DOHH2 (cell line): ENCODE data around the gene MACROD2.

Experiments
- H3F3A ChIP-seq: fragments of 200-600 bp; sonication (generic), shearing (Covaris generic); 2 replicates; pipeline ENCODE4 v1.6.0; 2016; ENCODE audit warnings: antibody characterized with exemption, mild to moderate bottlenecking; ENCODE audit not compliant: control insufficient read depth, insufficient read depth
- H3K27ac ChIP-seq: fragments of 200-600 bp; sonication (generic); 2 replicates; pipeline ENCODE4 v1.5.1; 2014; ENCODE audit warnings: low read depth, mild to moderate bottlenecking, low read length, moderate library complexity
- H3K27me3 ChIP-seq: fragments of 200-600 bp; sonication (generic); 2 replicates; pipeline ENCODE4 v1.6.1; 2014; ENCODE audit warnings: mild to moderate bottlenecking, low read length, mixed read lengths; ENCODE audit not compliant: control insufficient read depth
- H3K36me3 ChIP-seq: fragments of 200-600 bp; sonication (generic); 2 replicates; pipeline ENCODE4 v1.6.1; 2014; ENCODE audit warnings: mild to moderate bottlenecking, low read length, moderate library complexity, mixed read lengths; ENCODE audit not compliant: control insufficient read depth
- H3K4me1 ChIP-seq: fragments of 200-600 bp; sonication (generic); 2 replicates; pipeline ENCODE4 v1.6.1; 2014; ENCODE audit warnings: mild to moderate bottlenecking, low read length, mixed read lengths; ENCODE audit not compliant: control insufficient read depth
- H3K4me2 ChIP-seq: fragments of 200-600 bp; sonication (generic); 2 replicates; pipeline ENCODE4 v1.6.0; 2014; ENCODE audit warnings: mild to moderate bottlenecking, low read length, moderate library complexity
- H3K4me3 ChIP-seq: fragments of 200-600 bp; sonication (generic); 2 replicates; pipeline ENCODE4 v1.5.1; 2014; ENCODE audit warnings: mild to moderate bottlenecking, low read length, mixed read lengths
- H3K79me2 ChIP-seq: fragments of 200-600 bp; sonication (generic); 2 replicates; pipeline ENCODE4 v1.6.1; 2014; ENCODE audit warnings: mild to moderate bottlenecking, low read length, mixed read lengths; ENCODE audit not compliant: control insufficient read depth
- H3K9me2 ChIP-seq: fragments of 200-600 bp; sonication (generic); replicated peaks from 2 replicates; pipeline ENCODE4 v1.6.1; 2014; ENCODE audit warnings: mild to moderate bottlenecking, low read length, mixed read lengths; ENCODE audit not compliant: control insufficient read depth
- H3K9me3 ChIP-seq: fragments of 200-600 bp; sonication (generic); 2 replicates; pipeline ENCODE4 v1.6.1; 2014; ENCODE audit warnings: antibody characterized with exemption, low read length, mixed read lengths; ENCODE audit not compliant: control insufficient read depth, insufficient read depth
- H4K20me1 ChIP-seq: fragments of 200-600 bp; sonication (generic); 2 replicates; pipeline ENCODE4 v1.6.0; 2014; ENCODE audit warnings: low read depth, mild to moderate bottlenecking, antibody characterized with exemption, low read length, moderate library complexity; ENCODE audit not compliant: control insufficient read depth, insufficient read depth
- EZH2phosphoT487 ChIP-seq: fragments of 200-600 bp; sonication (generic); IDR thresholded peaks from 2 replicates; pipeline ENCODE4 v1.6.1; 2017; ENCODE audit warnings: borderline replicate concordance, mild to moderate bottlenecking, antibody characterized with exemption, low read length, moderate library complexity, mixed read lengths
- TF ChIP-seq, protein P1 (sequence below): fragments of 200-600 bp; sonication (generic); IDR thresholded peaks from one replicate; pipeline ENCODE4 v1.5.1; 2014; ENCODE audit warnings: antibody characterized with exemption, mild to moderate bottlenecking, low read depth, low read length; ENCODE audit not compliant: poor library complexity, severe bottlenecking

The MACROD2 gene

GRCh38 chr20:15253431-15253830, 1258.1 kb downstream of the MACROD2 start:
- Histone ChIP-seq H3K9me2 (no peaks in the 10 kb centered on the region), H4K20me1 (no peaks in the 10 kb centered on the region)

DNA sequence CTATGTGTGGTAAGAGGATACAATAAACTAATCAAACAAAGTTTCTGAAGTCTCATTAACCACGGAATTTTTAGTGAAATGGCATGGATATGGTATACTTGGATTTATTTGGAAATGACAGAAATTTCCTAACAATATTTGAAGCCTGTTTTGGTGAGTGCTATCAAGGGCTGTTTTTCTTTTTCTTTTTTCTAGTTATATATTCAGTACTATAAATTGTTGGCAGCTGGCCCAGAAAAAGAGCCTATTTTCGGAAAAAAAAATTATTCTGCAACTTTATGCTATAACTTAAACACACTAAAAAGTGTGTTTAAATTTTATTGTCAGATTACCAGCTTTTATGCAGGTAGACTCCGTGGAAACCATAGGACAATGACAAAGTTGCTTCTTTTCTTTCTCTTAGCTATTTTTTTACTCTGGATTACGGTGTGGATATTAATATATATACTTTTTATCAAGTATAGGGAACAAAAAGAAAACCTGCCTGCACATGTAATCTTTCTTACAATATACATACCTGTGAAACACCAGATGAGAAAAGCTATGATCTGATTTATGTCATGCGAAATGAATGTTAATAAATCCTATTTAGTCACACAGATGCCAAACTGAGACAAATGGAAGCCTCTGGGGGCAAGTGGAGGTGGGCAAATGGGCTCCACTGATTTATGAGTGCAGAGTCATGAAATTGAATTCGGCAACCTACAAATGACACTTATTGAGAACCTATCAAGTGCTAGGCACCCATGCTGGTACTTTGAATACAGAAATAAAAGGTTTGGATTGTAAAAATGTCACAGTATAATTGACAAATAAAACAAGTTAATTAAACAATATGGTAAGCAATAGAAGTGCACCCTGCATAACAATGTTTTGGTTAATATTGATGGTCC, 1261.6 kb downstream of the MACROD2 start:
- Histone ChIP-seq H3K4me3 (no peak overlapping the region), H3K4me2 (no peak overlapping the region), H3K4me1 (no peaks in the 10 kb centered on the region)

More at GRCh38 chr20:15253431-15253830, 1258.1 kb downstream of the MACROD2 start:
- Histone ChIP-seq H3K79me2 (no peaks in the 10 kb centered on the region), H3K27ac (no peak overlapping the region), H3F3A (no peaks in the 10 kb centered on the region), H3K4me2 (no peak overlapping the region), H3K4me1 (no peaks in the 10 kb centered on the region), H3K9me3 (no peaks in the 10 kb centered on the region), H3K27me3 (no peaks in the 10 kb centered on the region), H3K36me3 (no peaks in the 10 kb centered on the region), H3K4me3 (no peak overlapping the region)
- no peak for TF ChIP-seq EZH2phosphoT487
- TF ChIP-seq, protein P1, sequence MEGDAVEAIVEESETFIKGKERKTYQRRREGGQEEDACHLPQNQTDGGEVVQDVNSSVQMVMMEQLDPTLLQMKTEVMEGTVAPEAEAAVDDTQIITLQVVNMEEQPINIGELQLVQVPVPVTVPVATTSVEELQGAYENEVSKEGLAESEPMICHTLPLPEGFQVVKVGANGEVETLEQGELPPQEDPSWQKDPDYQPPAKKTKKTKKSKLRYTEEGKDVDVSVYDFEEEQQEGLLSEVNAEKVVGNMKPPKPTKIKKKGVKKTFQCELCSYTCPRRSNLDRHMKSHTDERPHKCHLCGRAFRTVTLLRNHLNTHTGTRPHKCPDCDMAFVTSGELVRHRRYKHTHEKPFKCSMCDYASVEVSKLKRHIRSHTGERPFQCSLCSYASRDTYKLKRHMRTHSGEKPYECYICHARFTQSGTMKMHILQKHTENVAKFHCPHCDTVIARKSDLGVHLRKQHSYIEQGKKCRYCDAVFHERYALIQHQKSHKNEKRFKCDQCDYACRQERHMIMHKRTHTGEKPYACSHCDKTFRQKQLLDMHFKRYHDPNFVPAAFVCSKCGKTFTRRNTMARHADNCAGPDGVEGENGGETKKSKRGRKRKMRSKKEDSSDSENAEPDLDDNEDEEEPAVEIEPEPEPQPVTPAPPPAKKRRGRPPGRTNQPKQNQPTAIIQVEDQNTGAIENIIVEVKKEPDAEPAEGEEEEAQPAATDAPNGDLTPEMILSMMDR: no peak

DNA sequence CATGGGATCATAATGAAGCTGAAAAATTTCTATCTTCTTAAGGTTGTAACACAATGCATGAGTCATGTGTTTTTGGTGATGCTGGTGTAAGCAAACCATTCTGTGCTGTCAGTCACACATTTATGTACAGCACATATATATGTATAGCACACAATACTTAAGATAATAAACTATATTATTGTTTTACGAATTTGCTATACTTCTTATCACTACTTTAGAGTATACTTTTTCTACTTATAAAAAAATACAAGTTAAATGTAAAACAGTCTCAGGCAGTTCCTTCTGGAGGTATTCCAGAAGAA, 1262.2 kb downstream of the MACROD2 start:
- Histone ChIP-seq H3K4me3 (no peak overlapping the region), H3K27ac (no peak overlapping the region), H3F3A (no peaks in the 10 kb centered on the region), H3K79me2 (no peaks in the 10 kb centered on the region), H3K36me3 (no peaks in the 10 kb centered on the region), H4K20me1 (no peaks in the 10 kb centered on the region), H3K4me1 (no peaks in the 10 kb centered on the region), H3K9me2 (no peaks in the 10 kb centered on the region), H3K9me3 (no peaks in the 10 kb centered on the region), H3K4me2 (no peak overlapping the region), H3K27me3 (no peaks in the 10 kb centered on the region)
- TF ChIP-seq EZH2phosphoT487: no peak

More for the DNA sequence above, 1261.6 kb downstream of the MACROD2 start:
- H3K9me3 ChIP-seq: no peaks in the 10 kb centered on the region
- H3K27me3 ChIP-seq: no peaks in the 10 kb centered on the region
- TF ChIP-seq, protein P1: no peak
- no peak for TF ChIP-seq EZH2phosphoT487
- H3K9me2 ChIP-seq: no peaks in the 10 kb centered on the region
- no peaks in the 10 kb centered on the region for H3K79me2 ChIP-seq
- H3F3A ChIP-seq: no peaks in the 10 kb centered on the region
- H3K36me3 ChIP-seq: no peaks in the 10 kb centered on the region
- H3K27ac ChIP-seq: no peak overlapping the region
- H4K20me1 ChIP-seq: no peaks in the 10 kb centered on the region

DNA sequence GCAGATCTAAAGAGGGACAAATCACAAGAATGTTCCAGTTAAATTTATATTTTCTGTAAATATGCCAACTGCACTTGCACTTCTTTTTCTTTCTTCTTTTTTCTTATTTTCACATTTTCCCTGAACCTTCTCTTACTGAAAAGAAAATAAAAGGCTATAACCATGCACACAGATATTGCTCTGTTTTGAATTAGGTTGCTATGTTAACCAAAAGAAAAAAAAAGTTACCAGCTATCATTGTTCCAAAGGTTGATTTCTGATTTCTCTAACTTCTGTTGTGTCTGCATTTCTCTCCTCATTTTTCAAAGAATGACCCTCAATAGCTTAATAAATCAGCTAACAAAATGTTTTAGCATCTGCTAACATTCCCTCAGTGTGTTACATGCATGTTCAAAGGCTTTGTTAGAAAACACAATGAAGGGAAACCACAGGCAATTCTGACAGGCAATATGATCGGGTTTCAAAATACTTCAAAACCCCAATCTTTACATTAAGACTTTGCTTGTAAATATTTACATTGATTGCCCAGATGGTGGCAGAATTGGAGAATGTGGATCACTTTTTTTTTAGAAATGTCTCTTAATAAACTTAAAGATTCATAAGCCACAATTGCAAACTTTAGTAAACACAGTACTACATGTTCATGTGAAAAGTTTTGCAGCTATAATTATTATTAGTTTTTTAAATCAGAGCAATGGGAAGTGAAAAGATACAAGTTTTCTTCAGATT, 1270.4 kb downstream of the MACROD2 start:
- Histone ChIP-seq H3K4me2 (no peak overlapping the region), H3K27me3 (no peaks in the 10 kb centered on the region), H3F3A (no peaks in the 10 kb centered on the region), H3K4me1 (peaks cover 11% of the 10 kb centered on the region), H3K27ac (no peak overlapping the region), H3K9me2 (no peaks in the 10 kb centered on the region), H4K20me1 (no peaks in the 10 kb centered on the region), H3K9me3 (no peaks in the 10 kb centered on the region), H3K4me3 (no peak overlapping the region), H3K79me2 (no peaks in the 10 kb centered on the region), H3K36me3 (no peaks in the 10 kb centered on the region)
- TF ChIP-seq EZH2phosphoT487: no peak
- TF ChIP-seq, protein P1: no peak
